ENCODE data around the gene CAPN12. TPM values are rescaled to one million over a fixed set of nuclear protein-coding genes. Genes with fewer than 3 reads are reported as not detected.

CAPN12 gene
- total RNA-seq, 4 donors from 2014 or later = 0.83 to 2.1 (median 1.6) TPM

GRCh38 chr19:38713227-38713649 lies 31.0 kb downstream of the CAPN12 start:
- intact Hi-C loops (cut with DNase I) = no loop called here
- Histone ChIP-seq H3K36me3 (peaks cover 67 to 99% (median 94%) of the 10 kb centered on the region in 4 donors), H3K27ac (replicated peaks in 1 of 4) (peak overlapping the region; percentile 92 to 98 (median 96)), H3K4me3 (no peak overlapping the region), H3K27me3 (no peaks in the 10 kb centered on the region), H3K9me3 (no peaks in the 10 kb centered on the region), H3K4me1 (peaks cover 80 to 94% (median 88%) of the 10 kb centered on the region in 4 donors)
- 33% methylated on average over 15 of the region's 19 CpGs for WGBS
- TF ChIP-seq POLR2AphosphoS5 (IDR thresholded peaks at IDR 0.05) (peak; percentile 64 to 73), EP300 (IDR thresholded peaks at IDR 0.05) (no peak), CTCF (IDR thresholded peaks at IDR 0.05) (no peak), POLR2A (IDR thresholded peaks at IDR 0.05; ENCODE audit: low read depth) (no peak)
- no peak for DNase-seq (ENCODE audit: extremely low spot score)

GRCh38 chr19:38712161-38712748 lies 32.0 kb downstream of the CAPN12 start:
- H3K4me3 ChIP-seq = no peak overlapping the region
- 80% methylated on average over 8 of the region's 15 CpGs for WGBS
- peaks cover 89 to 100% (median 91%) of the 10 kb centered on the region in 4 donors for H3K4me1 ChIP-seq
- H3K27ac ChIP-seq (replicated peaks in 1 of 4) = peak overlapping the region; percentile 92 to 98 (median 96)
- H3K36me3 ChIP-seq = peaks cover 57 to 99% (median 94%) of the 10 kb centered on the region in 4 donors
- no peak for DNase-seq (ENCODE audit: extremely low spot score)
- no peaks in the 10 kb centered on the region for H3K27me3 ChIP-seq
- no peaks in the 10 kb centered on the region for H3K9me3 ChIP-seq
- TF ChIP-seq CTCF (IDR thresholded peaks at IDR 0.05) = no peak
- intact Hi-C loops (cut with DNase I) = no loop called here

GRCh38 chr19:38711726-38712153 lies 32.5 kb downstream of the CAPN12 start:
- DNase-seq (ENCODE audit: extremely low spot score) = no peak
- WGBS = 24% methylated on average over 3 of the region's 12 CpGs
- no peak overlapping the region for H3K4me3 ChIP-seq
- H3K27ac ChIP-seq (replicated peaks in 1 of 4) = peak overlapping the region; percentile 92 to 98 (median 96)
- intact Hi-C loops (cut with DNase I) = no loop called here
- H3K36me3 ChIP-seq = peaks cover 52 to 99% (median 94%) of the 10 kb centered on the region in 4 donors
- H3K27me3 ChIP-seq = no peaks in the 10 kb centered on the region
- H3K4me1 ChIP-seq = peaks cover 94 to 100% (median 95%) of the 10 kb centered on the region in 4 donors
- H3K9me3 ChIP-seq = no peaks in the 10 kb centered on the region
- TF ChIP-seq POLR2AphosphoS5 (IDR thresholded peaks at IDR 0.05) = peak; percentile 77
- TF ChIP-seq EP300 (IDR thresholded peaks at IDR 0.05) = no peak
- no peak for TF ChIP-seq POLR2A (IDR thresholded peaks at IDR 0.05; ENCODE audit: low read depth)
- peak; percentile 11 to 30 (median 19) for TF ChIP-seq CTCF (IDR thresholded peaks at IDR 0.05)

- peaks cover 49 to 99% (median 94%) of the 10 kb centered on the region in 4 donors for H3K36me3 ChIP-seq
- intact Hi-C loops (cut with DNase I) = no loop called here
- no peak for DNase-seq (ENCODE audit: extremely low spot score)
- no peak for TF ChIP-seq POLR2AphosphoS5 (IDR thresholded peaks at IDR 0.05)
- TF ChIP-seq CTCF (IDR thresholded peaks at IDR 0.05) = no peak
- no peak for TF ChIP-seq POLR2A (IDR thresholded peaks at IDR 0.05; ENCODE audit: low read depth)
- no peak for TF ChIP-seq EP300 (IDR thresholded peaks at IDR 0.05)
- H3K27me3 ChIP-seq = no peaks in the 10 kb centered on the region
- H3K9me3 ChIP-seq = no peaks in the 10 kb centered on the region
- WGBS = 58% methylated on average over 17 of the region's 25 CpGs
- H3K4me1 ChIP-seq = peaks cover 96 to 100% (median 100%) of the 10 kb centered on the region in 4 donors
- H3K4me3 ChIP-seq = no peak overlapping the region
- peak overlapping the region; percentile 92 to 98 (median 96) for H3K27ac ChIP-seq (replicated peaks in 1 of 4)
Measured at GRCh38 chr19:38710928-38711725, 33.1 kb downstream of the CAPN12 start.

All from esophagus muscularis mucosa (tissue), 4 donors.